Hepatocyte (in vitro differentiated cells): ENCODE data around the gene VWA7. TPM values are rescaled to one million over a fixed set of nuclear protein-coding genes. Genes with fewer than 3 reads are reported as not detected.

Experiments used
- DNase-seq: peaks from one replicate; pipeline ENCODE4 v3.0.0-alpha.2; 2016; ENCODE audit warnings: low spot score
- H2AFZ ChIP-seq: fragments of 200-600 bp; sonication (generic); 2 replicates; pipeline ENCODE4 v1.6.0; 2016; ENCODE audit warnings: antibody characterized with exemption, mild to moderate bottlenecking
- H3K27ac ChIP-seq: fragments of 200-600 bp; sonication (generic); 2 replicates; pipeline ENCODE4 v1.5.1; 2016; ENCODE audit warnings: mild to moderate bottlenecking
- H3K27me3 ChIP-seq: fragments of 200-600 bp; sonication (generic); 2 replicates; pipeline ENCODE4 v1.6.1; 2016
- H3K36me3 ChIP-seq: fragments of 200-600 bp; sonication (generic); replicated peaks from 2 replicates; pipeline ENCODE4 v1.5.1; 2016; ENCODE audit warnings: low read depth; ENCODE audit not compliant: insufficient read depth
- H3K4me1 ChIP-seq: fragments of 200-600 bp; sonication (generic); 2 replicates; pipeline ENCODE4 v1.5.1; 2016; ENCODE audit warnings: mild to moderate bottlenecking, moderate library complexity; ENCODE audit not compliant: insufficient read depth
- H3K4me2 ChIP-seq: fragments of 200-600 bp; sonication (generic); 2 replicates; pipeline ENCODE4 v1.6.0; 2016
- H3K4me3 ChIP-seq: fragments of 200-600 bp; sonication (generic); 2 replicates; pipeline ENCODE4 v1.5.1; 2016; ENCODE audit warnings: mild to moderate bottlenecking
- H3K79me2 ChIP-seq: fragments of 200-600 bp; sonication (generic); 2 replicates; pipeline ENCODE4 v1.6.0; 2017; ENCODE audit warnings: mild to moderate bottlenecking
- H3K9me2 ChIP-seq: fragments of 200-600 bp; sonication (generic); replicated peaks from 2 replicates; pipeline ENCODE4 v1.6.0; 2017; ENCODE audit warnings: mild to moderate bottlenecking; ENCODE audit not compliant: insufficient read depth
- H3K9me3 ChIP-seq: fragments of 200-600 bp; sonication (generic); 2 replicates; pipeline ENCODE4 v1.5.1; 2016; ENCODE audit warnings: low read depth, mild to moderate bottlenecking
- H4K20me1 ChIP-seq: fragments of 200-600 bp; sonication (generic); 2 replicates; pipeline ENCODE4 v1.6.0; 2016; ENCODE audit warnings: mild to moderate bottlenecking; ENCODE audit not compliant: insufficient read depth, poor library complexity, severe bottlenecking
- CTCF ChIP-seq: fragments of 200-600 bp; sonication (generic); IDR thresholded peaks from 2 replicates; pipeline ENCODE4 v1.5.1; 2016; ENCODE audit warnings: antibody characterized with exemption, mild to moderate bottlenecking; ENCODE audit not compliant: poor library complexity
- EZH2 ChIP-seq: fragments of 200-600 bp; sonication (generic); IDR thresholded peaks from 2 replicates; pipeline ENCODE4 v1.6.1; 2016; ENCODE audit warnings: antibody characterized with exemption, mild to moderate bottlenecking, borderline replicate concordance
- EZH2phosphoT487 ChIP-seq: fragments of 200-600 bp; sonication (generic); IDR thresholded peaks from one replicate; pipeline ENCODE4 v1.6.1; 2018; ENCODE audit warnings: antibody characterized with exemption, mild to moderate bottlenecking, low read depth, moderate library complexity; ENCODE audit not compliant: unreplicated experiment, severe bottlenecking
- WGBS: methylation state at CpG from one replicate; pipeline ENCODE4 v1.1.6; 2016; ENCODE audit warnings: low lambda C conversion rate; ENCODE audit errors: missing lambda C conversion rate; 5-methylcytosine and 5-hydroxymethylcytosine counted together
- polyA plus RNA-seq: library from polyadenylated mRNA; unstranded; fragments of >200 nt; fragmentation: Nextera tagmentation; extraction: Ambion mirVana; gene quantifications from 2 replicates; pipeline ENCODE4 v1.2.1, GENCODE V29; 2016
- total RNA-seq: library from RNA; depleted of rRNA; stranded (reverse); fragments of >200 nt; gene quantifications from 2 replicates; pipeline ENCODE4 v1.2.3, GENCODE V29; 2014

Gene VWA7
- total and polyA plus RNA-seq, 2 experiments from 2014 or later, result 3.4 to 5.2 TPM

GRCh38 chr6:31737315-31737990 is 39.7 kb downstream of the VWA7 start:
- H2AFZ ChIP-seq, result no peak overlapping the region
- peaks cover 37% of the 10 kb centered on the region for H3K4me1 ChIP-seq
- peaks cover 44% of the 10 kb centered on the region for H3K79me2 ChIP-seq
- DNase-seq, result peak; percentile 86
- no peaks in the 10 kb centered on the region for H3K9me2 ChIP-seq
- no peaks in the 10 kb centered on the region for H3K27me3 ChIP-seq
- peak overlapping the region; percentile 91 for H3K4me2 ChIP-seq
- WGBS, result 35% methylated on average over 7 of the region's 7 CpGs
- no peak overlapping the region for H3K4me3 ChIP-seq
- peaks cover 11% of the 10 kb centered on the region for H4K20me1 ChIP-seq
- peak overlapping the region; percentile 99 for H3K27ac ChIP-seq
- TF ChIP-seq CTCF (no peak), EZH2 (no peak), EZH2phosphoT487 (no peak)
- no peaks in the 10 kb centered on the region for H3K9me3 ChIP-seq
- H3K36me3 ChIP-seq, result no peaks in the 10 kb centered on the region

GRCh38 chr6:31736768-31737314 is 40.3 kb downstream of the VWA7 start:
- H3K4me2 ChIP-seq, result peak overlapping the region; percentile 91
- H3K4me3 ChIP-seq, result peak overlapping the region; percentile 99
- H3K27me3 ChIP-seq, result no peaks in the 10 kb centered on the region
- H3K9me3 ChIP-seq, result no peaks in the 10 kb centered on the region
- H3K9me2 ChIP-seq, result no peaks in the 10 kb centered on the region
- 40% methylated on average over 10 of the region's 10 CpGs for WGBS
- no peak overlapping the region for H2AFZ ChIP-seq
- peaks cover 11% of the 10 kb centered on the region for H4K20me1 ChIP-seq
- peak; percentile 22 for DNase-seq
- H3K4me1 ChIP-seq, result peaks cover 38% of the 10 kb centered on the region
- H3K79me2 ChIP-seq, result peaks cover 50% of the 10 kb centered on the region
- peak overlapping the region; percentile 99 for H3K27ac ChIP-seq
- no peaks in the 10 kb centered on the region for H3K36me3 ChIP-seq
- no peak for TF ChIP-seq EZH2
- no peak for TF ChIP-seq EZH2phosphoT487
- no peak for TF ChIP-seq CTCF

- peaks cover 15% of the 10 kb centered on the region for H4K20me1 ChIP-seq
- peak within 1 kb of the TSS; percentile 91 for H3K4me2 ChIP-seq
- peaks cover 56% of the 10 kb centered on the region for H3K79me2 ChIP-seq
- no peaks in the 10 kb centered on the region for H3K27me3 ChIP-seq
- peak within 1 kb of the TSS; percentile 99 for H3K27ac ChIP-seq
- no peaks in the 10 kb centered on the region for H3K9me2 ChIP-seq
- H3K4me3 ChIP-seq, result peak within 1 kb of the TSS; percentile 99
- H2AFZ ChIP-seq, result peak within 1 kb of the TSS; percentile 40
- H3K4me1 ChIP-seq, result peaks cover 41% of the 10 kb centered on the region
- TF ChIP-seq EZH2 (no peak), EZH2phosphoT487 (no peak), CTCF (no peak)
- no peaks in the 10 kb centered on the region for H3K36me3 ChIP-seq
- peak; percentile 94 for DNase-seq
- no peaks in the 10 kb centered on the region for H3K9me3 ChIP-seq
- 1% methylated on average over 22 of the region's 24 CpGs for WGBS
Measured at GRCh38 chr6:31736021-31736767, 40.9 kb downstream of the VWA7 start, which contains the start of gene CLIC1. Gene CLIC1, minus strand, starts transcription at chr6:31736530. Its CDS starts 230 bp downstream, at chr6:31736300.
